Measurements from ENCODE around the gene MPDZ. TPM values are rescaled to one million over a fixed set of nuclear protein-coding genes. Genes with fewer than 3 reads are reported as not detected.

MPDZ gene
- total RNA-seq, 4 donors from 2014 or later = 34.2 to 53.9 (median 45.1) TPM

GRCh38 chr9:13274886-13275641 lies 4.4 kb downstream of the MPDZ start:
- 57 to 75% methylated on average over 4 of the region's 4 CpGs for WGBS, 2 donors
- Histone ChIP-seq H3K9me3 (no peaks in the 10 kb centered on the region), H3K4me1 (peaks cover 7 to 9% of the 10 kb centered on the region in 2 donors), H3K27me3 (no peaks in the 10 kb centered on the region), H3K27ac (peak overlapping the region in 2 of 3 donors; percentile 17 to 70), H3K4me3 (replicated peaks in 1 of 3) (no peak overlapping the region), H3K36me3 (no peaks in the 10 kb centered on the region)
- DNase-seq = no peak
- TF ChIP-seq, protein P1, sequence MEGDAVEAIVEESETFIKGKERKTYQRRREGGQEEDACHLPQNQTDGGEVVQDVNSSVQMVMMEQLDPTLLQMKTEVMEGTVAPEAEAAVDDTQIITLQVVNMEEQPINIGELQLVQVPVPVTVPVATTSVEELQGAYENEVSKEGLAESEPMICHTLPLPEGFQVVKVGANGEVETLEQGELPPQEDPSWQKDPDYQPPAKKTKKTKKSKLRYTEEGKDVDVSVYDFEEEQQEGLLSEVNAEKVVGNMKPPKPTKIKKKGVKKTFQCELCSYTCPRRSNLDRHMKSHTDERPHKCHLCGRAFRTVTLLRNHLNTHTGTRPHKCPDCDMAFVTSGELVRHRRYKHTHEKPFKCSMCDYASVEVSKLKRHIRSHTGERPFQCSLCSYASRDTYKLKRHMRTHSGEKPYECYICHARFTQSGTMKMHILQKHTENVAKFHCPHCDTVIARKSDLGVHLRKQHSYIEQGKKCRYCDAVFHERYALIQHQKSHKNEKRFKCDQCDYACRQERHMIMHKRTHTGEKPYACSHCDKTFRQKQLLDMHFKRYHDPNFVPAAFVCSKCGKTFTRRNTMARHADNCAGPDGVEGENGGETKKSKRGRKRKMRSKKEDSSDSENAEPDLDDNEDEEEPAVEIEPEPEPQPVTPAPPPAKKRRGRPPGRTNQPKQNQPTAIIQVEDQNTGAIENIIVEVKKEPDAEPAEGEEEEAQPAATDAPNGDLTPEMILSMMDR (IDR thresholded peaks at IDR 0.05) = no peak
- TF ChIP-seq POLR2A (IDR thresholded peaks at IDR 0.05) = no peak
- intact Hi-C loops (cut with DNase I) = no loop called here

- DNase-seq = no peak
- no peaks in the 10 kb centered on the region for H3K36me3 ChIP-seq
- no peaks in the 10 kb centered on the region for H3K9me3 ChIP-seq
- WGBS, 2 donors = 85 to 88% methylated on average over 1 of the region's 1 CpG
- no peak for TF ChIP-seq POLR2A (IDR thresholded peaks at IDR 0.05)
- TF ChIP-seq, protein P1 (IDR thresholded peaks at IDR 0.05) = no peak
- intact Hi-C loops (cut with DNase I) = no loop called here
- H3K4me1 ChIP-seq = peaks cover 17 to 24% of the 10 kb centered on the region in 2 donors
- no peaks in the 10 kb centered on the region for H3K27me3 ChIP-seq
- H3K27ac ChIP-seq = no peak overlapping the region
- no peak overlapping the region for H3K4me3 ChIP-seq (replicated peaks in 1 of 3)
Observed at GRCh38 chr9:13270734-13271133, 8.8 kb downstream of the MPDZ start.

GRCh38 chr9:13269589-13270452 lies 9.7 kb downstream of the MPDZ start:
- intact Hi-C loops (cut with DNase I) = no loop called here

DNA sequence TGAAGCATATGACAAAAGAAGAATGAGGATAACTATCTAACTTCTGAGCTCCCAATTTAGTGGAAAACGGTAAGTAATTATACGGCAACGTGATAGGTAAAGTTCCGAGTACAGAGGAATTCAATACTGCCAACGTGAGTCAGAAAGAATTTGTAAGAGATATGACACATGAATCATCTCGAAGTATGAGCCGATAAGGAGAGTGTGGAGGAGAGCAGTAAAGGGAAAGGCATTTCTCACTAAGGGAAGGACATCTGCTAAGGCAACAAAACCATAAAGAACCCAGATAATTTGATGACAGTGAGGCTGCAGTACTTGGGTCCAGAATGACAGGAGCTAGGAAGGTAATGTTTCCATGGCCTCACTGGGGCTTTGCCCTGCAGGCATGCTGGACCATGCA lies 11.0 kb downstream of the MPDZ start:
- Histone ChIP-seq H3K4me1 (peaks cover 15 to 25% of the 10 kb centered on the region in 2 donors), H3K9me3 (no peaks in the 10 kb centered on the region), H3K27me3 (no peaks in the 10 kb centered on the region), H3K36me3 (no peaks in the 10 kb centered on the region), H3K4me3 (replicated peaks in 1 of 3) (no peak overlapping the region), H3K27ac (no peak overlapping the region)
- intact Hi-C loops (cut with DNase I) = no loop called here
- no peak for DNase-seq
- 95 to 96% methylated on average over 7 of the region's 7 CpGs for WGBS, 2 donors
- TF ChIP-seq, protein P1 (IDR thresholded peaks at IDR 0.05) = no peak
- TF ChIP-seq POLR2A (IDR thresholded peaks at IDR 0.05) = no peak

More at GRCh38 chr9:13269589-13270452, 9.7 kb downstream of the MPDZ start:
- Histone ChIP-seq H3K36me3 (no peaks in the 10 kb centered on the region), H3K4me3 (replicated peaks in 1 of 3) (no peak overlapping the region), H3K9me3 (no peaks in the 10 kb centered on the region), H3K27me3 (no peaks in the 10 kb centered on the region), H3K27ac (no peak overlapping the region), H3K4me1 (peaks cover 15 to 31% of the 10 kb centered on the region in 2 donors)
- 90 to 93% methylated on average over 6 of the region's 6 CpGs for WGBS, 2 donors
- TF ChIP-seq, protein P1 (IDR thresholded peaks at IDR 0.05) = no peak
- TF ChIP-seq POLR2A (IDR thresholded peaks at IDR 0.05) = no peak
- DNase-seq = no peak

Measured in thyroid gland (tissue), 4 donors.